Stimulated activated CD4-positive, alpha-beta T cell treated with anti-CD3 and anti-CD28 coated beads, Interleukin-4, amount 100 ng/mL, for 4 hours (primary cell): ENCODE measurements around the gene PLEKHM2.

ENCODE experiments used
- DNase-seq, 2 experiments: peaks; one replicate each; pipeline ENCODE4 v3.0.0-alpha.2; 2020

The PLEKHM2 gene

GRCh38 chr1:15702722-15703550 lies 18.8 kb downstream of the PLEKHM2 start:
- DNase-seq: no peak

- no peak for DNase-seq
These were observed 19.4 kb downstream of the PLEKHM2 start for GRCh38 chr1:15703562-15703961.

GRCh38 chr1:15704526-15705183 lies 20.5 kb downstream of the PLEKHM2 start:
- no peak for DNase-seq

GRCh38 chr1:15705184-15705566 lies 21.1 kb downstream of the PLEKHM2 start:
- no peak for DNase-seq

- no peak for DNase-seq
These were observed 22.6 kb downstream of the PLEKHM2 start for GRCh38 chr1:15706751-15707150.

- DNase-seq: no peak
These were observed 23.3 kb downstream of the PLEKHM2 start for GRCh38 chr1:15707239-15707925.

- DNase-seq: no peak
These were observed 24.5 kb downstream of the PLEKHM2 start for GRCh38 chr1:15708486-15709137.

- no peak for DNase-seq
These were observed 25.1 kb downstream of the PLEKHM2 start for GRCh38 chr1:15709226-15709625.

GRCh38 chr1:15712168-15712567 lies 28.0 kb downstream of the PLEKHM2 start:
- DNase-seq: no peak

- DNase-seq: no peak
These were observed 30.5 kb downstream of the PLEKHM2 start for GRCh38 chr1:15714406-15715136.

- no peak for DNase-seq
These were observed 33.5 kb downstream of the PLEKHM2 start for GRCh38 chr1:15717418-15718125.

- DNase-seq: no peak
These were observed 34.1 kb downstream of the PLEKHM2 start for GRCh38 chr1:15718199-15718601.

- DNase-seq: no peak
These were observed 35.4 kb downstream of the PLEKHM2 start for GRCh38 chr1:15719381-15720120.

GRCh38 chr1:15720861-15721260 lies 36.7 kb downstream of the PLEKHM2 start:
- no peak for DNase-seq

- DNase-seq: no peak
These were observed 38.3 kb downstream of the PLEKHM2 start for GRCh38 chr1:15722411-15722810.

- DNase-seq: no peak
These were observed 38.9 kb downstream of the PLEKHM2 start for GRCh38 chr1:15722836-15723532.

GRCh38 chr1:15723631-15724246 lies 39.6 kb downstream of the PLEKHM2 start:
- DNase-seq: no peak

- no peak for DNase-seq
These were observed 41.1 kb downstream of the PLEKHM2 start for GRCh38 chr1:15724949-15725880.

GRCh38 chr1:15726508-15726907 lies 42.4 kb downstream of the PLEKHM2 start:
- DNase-seq: no peak
